ENCODE data around the gene SPATA13. TPM values are rescaled to one million over a fixed set of nuclear protein-coding genes. Genes with fewer than 3 reads are reported as not detected.
"Not testable (repeated sequence)": the region's sequence is repeated elsewhere in the genome, so short reads cannot be mapped to it uniquely, and the experiment has no call there.

The SPATA13 gene
- total and polyA plus RNA-seq, 2 donors from 2014 or later: 12.3 to 69.2 TPM

- H3K9ac ChIP-seq (ENCODE audit: low read length in 3 of 3); H3K9me3 ChIP-seq (ENCODE audit: control insufficient read depth in 2 of 3, insufficient read depth in 1 of 3, low read length in 3 of 3); FAIRE-seq; H3K4me1 ChIP-seq (ENCODE audit: control insufficient read depth in 2 of 3, insufficient read depth in 2 of 3, low read depth in 1 of 3, low read length in 3 of 3); H3K4me3 ChIP-seq (ENCODE audit: low read length in 3 of 3); DNase-seq; H3K27ac ChIP-seq (ENCODE audit: low read depth in 2 of 2, low read length in 2 of 2); intact Hi-C loops (cut with DNase I); H3K27me3 ChIP-seq (ENCODE audit: control insufficient read depth, insufficient read depth, low read length); H3K36me3 ChIP-seq (ENCODE audit: control insufficient read depth in 2 of 3, insufficient read depth in 3 of 3, low read length in 3 of 3): not testable (repeated sequence)
Observed at GRCh38 chr13:24322470-24322869, 161.9 kb downstream of the SPATA13 start.

- DNase-seq: peak in 1 of 5 donors; percentile 63
- no peak overlapping the region for H3K4me3 ChIP-seq (ENCODE audit: low read length in 3 of 3)
- no peak overlapping the region for H3K9ac ChIP-seq (ENCODE audit: low read length in 3 of 3)
- no peak overlapping the region for H3K27ac ChIP-seq (ENCODE audit: low read depth in 2 of 2, low read length in 2 of 2)
- H3K27me3 ChIP-seq (ENCODE audit: control insufficient read depth, insufficient read depth, low read length): no peaks in the 10 kb centered on the region
- no peaks in the 10 kb centered on the region for H3K4me1 ChIP-seq (ENCODE audit: control insufficient read depth in 2 of 3, insufficient read depth in 2 of 3, low read depth in 1 of 3, low read length in 3 of 3)
- intact Hi-C loops (cut with DNase I): no loop called here
- no peak for FAIRE-seq
- no peaks in the 10 kb centered on the region for H3K9me3 ChIP-seq (ENCODE audit: control insufficient read depth in 2 of 3, insufficient read depth in 1 of 3, low read length in 3 of 3)
- H3K36me3 ChIP-seq (ENCODE audit: control insufficient read depth in 2 of 3, insufficient read depth in 3 of 3, low read length in 3 of 3): no peaks in the 10 kb centered on the region
- no peak for TF ChIP-seq CTCF (IDR thresholded peaks at IDR 0.05; ENCODE audit: borderline replicate concordance, extremely low read depth, insufficient read depth)
Observed at GRCh38 chr13:24323036-24323738, 162.7 kb downstream of the SPATA13 start.

- no peak overlapping the region for H3K27ac ChIP-seq (ENCODE audit: low read depth in 2 of 2, low read length in 2 of 2)
- no peaks in the 10 kb centered on the region for H3K36me3 ChIP-seq (ENCODE audit: control insufficient read depth in 2 of 3, insufficient read depth in 3 of 3, low read length in 3 of 3)
- H3K9me3 ChIP-seq (ENCODE audit: control insufficient read depth in 2 of 3, insufficient read depth in 1 of 3, low read length in 3 of 3): no peaks in the 10 kb centered on the region
- no peak for TF ChIP-seq CTCF (IDR thresholded peaks at IDR 0.05; ENCODE audit: borderline replicate concordance, extremely low read depth, insufficient read depth)
- no peaks in the 10 kb centered on the region for H3K27me3 ChIP-seq (ENCODE audit: control insufficient read depth, insufficient read depth, low read length)
- no peaks in the 10 kb centered on the region for H3K4me1 ChIP-seq (ENCODE audit: control insufficient read depth in 2 of 3, insufficient read depth in 2 of 3, low read depth in 1 of 3, low read length in 3 of 3)
- intact Hi-C loops (cut with DNase I): no loop called here
- no peak overlapping the region for H3K4me3 ChIP-seq (ENCODE audit: low read length in 3 of 3)
- no peak for DNase-seq
- FAIRE-seq: no peak
- no peak overlapping the region for H3K9ac ChIP-seq (ENCODE audit: low read length in 3 of 3)
Observed at GRCh38 chr13:24323739-24324075, 163.2 kb downstream of the SPATA13 start.

GRCh38 chr13:24327598-24327997 lies 167.1 kb downstream of the SPATA13 start:
- DNase-seq; H3K4me3 ChIP-seq (ENCODE audit: low read length in 3 of 3); H3K4me1 ChIP-seq (ENCODE audit: control insufficient read depth in 2 of 3, insufficient read depth in 2 of 3, low read depth in 1 of 3, low read length in 3 of 3); H3K9ac ChIP-seq (ENCODE audit: low read length in 3 of 3); H3K27me3 ChIP-seq (ENCODE audit: control insufficient read depth, insufficient read depth, low read length); intact Hi-C loops (cut with DNase I); H3K9me3 ChIP-seq (ENCODE audit: control insufficient read depth in 2 of 3, insufficient read depth in 1 of 3, low read length in 3 of 3); H3K27ac ChIP-seq (ENCODE audit: low read depth in 2 of 2, low read length in 2 of 2); FAIRE-seq; H3K36me3 ChIP-seq (ENCODE audit: control insufficient read depth in 2 of 3, insufficient read depth in 3 of 3, low read length in 3 of 3): not testable (repeated sequence)

Measured in kidney (tissue), 14 donors.